HEK293 (cell line): ENCODE results near the gene PKIG.

Source experiments
- CTCF ChIA-PET: fragments of 350-600 bp; formaldehyde crosslinking; extraction: SDS; loops from one replicate; lab custom pipeline; 2021; ENCODE audit warnings: antibody characterized with exemption; lab: Yijun Ruan, JAX
- POLR2A ChIA-PET: fragments of 300-600 bp; formaldehyde crosslinking; extraction: SDS; loops from one replicate; lab custom pipeline; 2020; ENCODE audit warnings: antibody characterized with exemption, inconsistent platforms; lab: Yijun Ruan, JAX
- H3K27ac ChIP-seq: fragments of 200-500 bp; sonication (Bioruptor generic); 2 replicates; pipeline ENCODE4 v1.5.1; 2014; ENCODE audit warnings: low read depth, low read length, control low read depth, inconsistent platforms; ENCODE audit errors: extremely low read depth
- H3K36me3 ChIP-seq, 2 experiments: fragments of 200-500 bp in 1 of 2; sonication (Bioruptor generic) in 1 of 2; 1 replicate in 1 of 2; 2 replicates in 1 of 2; pipeline ENCODE4 v1.5.1; 2014 to 2017; ENCODE audit warnings: inconsistent platforms in 2 of 2, low read length in 2 of 2; ENCODE audit not compliant: control insufficient read depth in 2 of 2, insufficient read depth in 1 of 2
- H3K4me1 ChIP-seq: fragments of 200-500 bp; sonication (Bioruptor generic); 2 replicates; pipeline ENCODE4 v1.5.1; 2014; ENCODE audit warnings: mild to moderate bottlenecking, low read length, inconsistent platforms; ENCODE audit not compliant: control insufficient read depth, insufficient read depth
- H3K4me3 ChIP-seq: 2 replicates; pipeline ENCODE4 v1.5.1; 2011; ENCODE audit warnings: low read depth, mild to moderate bottlenecking, control low read depth, low read length, moderate library complexity
- H3K9me3 ChIP-seq: fragments of 200-500 bp; sonication (Bioruptor generic); 2 replicates; pipeline ENCODE4 v1.5.1; 2014; ENCODE audit warnings: low read depth, low read length, inconsistent platforms; ENCODE audit not compliant: control insufficient read depth, insufficient read depth
- FEZF1 ChIP-seq: fragments of 450-650 bp; formaldehyde crosslinking; IDR thresholded peaks from 2 replicates; pipeline ENCODE4 v1.5.1; 2016; ENCODE audit warnings: missing biosample characterization, missing genetic modification characterization
- SP7 ChIP-seq: fragments of 450-650 bp; formaldehyde crosslinking; IDR thresholded peaks from 2 replicates; pipeline ENCODE4 v1.5.1; 2016; ENCODE audit warnings: missing biosample characterization, missing genetic modification characterization
- ZBTB17 ChIP-seq: fragments of 450-650 bp; formaldehyde crosslinking; IDR thresholded peaks from 2 replicates; pipeline ENCODE4 v1.5.1; 2016; ENCODE audit warnings: missing biosample characterization, missing genetic modification characterization
- ZBTB6 ChIP-seq: fragments of 450-650 bp; formaldehyde crosslinking; IDR thresholded peaks from 2 replicates; pipeline ENCODE4 v1.5.1; 2017; ENCODE audit warnings: missing biosample characterization, missing genetic modification characterization
- ZNF121 ChIP-seq: fragments of 450-650 bp; formaldehyde crosslinking; IDR thresholded peaks from 2 replicates; pipeline ENCODE4 v1.5.1; 2016; ENCODE audit warnings: missing biosample characterization, missing genetic modification characterization
- ZNF302 ChIP-seq: fragments of 450-650 bp; formaldehyde crosslinking; IDR thresholded peaks from 2 replicates; pipeline ENCODE4 v1.5.1; 2016; ENCODE audit warnings: missing biosample characterization, missing genetic modification characterization, low read depth
- ZNF362 ChIP-seq: fragments of 450-650 bp; formaldehyde crosslinking; IDR thresholded peaks from 2 replicates; pipeline ENCODE4 v1.5.1; 2016; ENCODE audit warnings: missing biosample characterization, missing genetic modification characterization
- ZNF521 ChIP-seq: fragments of 450-650 bp; formaldehyde crosslinking; IDR thresholded peaks from 2 replicates; pipeline ENCODE4 v1.5.1; 2017; ENCODE audit warnings: missing biosample characterization, mild to moderate bottlenecking, missing genetic modification characterization
- ZNF548 ChIP-seq: fragments of 450-650 bp; formaldehyde crosslinking; IDR thresholded peaks from 2 replicates; pipeline ENCODE4 v1.5.1; 2016; ENCODE audit warnings: missing biosample characterization, missing genetic modification characterization
- ZNF624 ChIP-seq: fragments of 450-650 bp; formaldehyde crosslinking; IDR thresholded peaks from 2 replicates; pipeline ENCODE4 v1.5.1; 2017; ENCODE audit warnings: missing biosample characterization, missing genetic modification characterization
- ZNF654 ChIP-seq: fragments of 450-650 bp; formaldehyde crosslinking; IDR thresholded peaks from 2 replicates; pipeline ENCODE4 v1.5.1; 2016; ENCODE audit warnings: low read depth, missing biosample characterization, missing genetic modification characterization
- ZNF660 ChIP-seq: fragments of 450-650 bp; IDR thresholded peaks from 2 replicates; pipeline ENCODE4 v1.5.1; 2018; ENCODE audit warnings: missing biosample characterization, mild to moderate bottlenecking, missing genetic modification characterization
- TF ChIP-seq, protein P1 (sequence below): fragments of 450-650 bp; IDR thresholded peaks from 2 replicates; pipeline ENCODE4 v1.5.1; 2018; ENCODE audit warnings: missing biosample characterization, missing genetic modification characterization
- TF ChIP-seq, protein P2 (sequence below): fragments of 450-650 bp; formaldehyde crosslinking; IDR thresholded peaks from 2 replicates; pipeline ENCODE4 v1.5.1; 2016; ENCODE audit warnings: missing biosample characterization, missing genetic modification characterization
- TF ChIP-seq, protein P3 (sequence below): fragments of 450-650 bp; formaldehyde crosslinking; IDR thresholded peaks from 2 replicates; pipeline ENCODE4 v1.5.1; 2016; ENCODE audit warnings: missing biosample characterization, missing genetic modification characterization
- TF ChIP-seq, protein P4 (sequence below): fragments of 450-650 bp; formaldehyde crosslinking; IDR thresholded peaks from 2 replicates; pipeline ENCODE4 v1.5.1; 2016; ENCODE audit warnings: missing biosample characterization, missing genetic modification characterization
- TF ChIP-seq, protein P5 (sequence below): fragments of 450-650 bp; formaldehyde crosslinking; IDR thresholded peaks from 2 replicates; pipeline ENCODE4 v1.5.1; 2017; ENCODE audit warnings: missing biosample characterization, mild to moderate bottlenecking, missing genetic modification characterization, moderate library complexity
- TF ChIP-seq, protein P6 (sequence below): fragments of 450-650 bp; formaldehyde crosslinking; IDR thresholded peaks from 2 replicates; pipeline ENCODE4 v1.5.1; 2017; ENCODE audit warnings: missing biosample characterization, missing genetic modification characterization

Gene PKIG

GRCh38 chr20:44561876-44562275 is 20.5 kb upstream of the PKIG start:
- POLR2A ChIA-PET: interaction anchor here (0.6 kb wide), 1 partner anchor 43 kb away, joined by 14 read pairs; no protein-coding TSS in a partner anchor

GRCh38 chr20:44566018-44566417 is 16.4 kb upstream of the PKIG start:
- no peaks in the 10 kb centered on the region for H3K36me3 ChIP-seq
- ChIA-PET POLR2A (no interaction called here), CTCF (no interaction called here)
- H3K9me3 ChIP-seq: no peaks in the 10 kb centered on the region
- no peak overlapping the region for H3K4me3 ChIP-seq
- H3K27ac ChIP-seq: no peak overlapping the region
- no peaks in the 10 kb centered on the region for H3K4me1 ChIP-seq
- TF ChIP-seq, protein P1, sequence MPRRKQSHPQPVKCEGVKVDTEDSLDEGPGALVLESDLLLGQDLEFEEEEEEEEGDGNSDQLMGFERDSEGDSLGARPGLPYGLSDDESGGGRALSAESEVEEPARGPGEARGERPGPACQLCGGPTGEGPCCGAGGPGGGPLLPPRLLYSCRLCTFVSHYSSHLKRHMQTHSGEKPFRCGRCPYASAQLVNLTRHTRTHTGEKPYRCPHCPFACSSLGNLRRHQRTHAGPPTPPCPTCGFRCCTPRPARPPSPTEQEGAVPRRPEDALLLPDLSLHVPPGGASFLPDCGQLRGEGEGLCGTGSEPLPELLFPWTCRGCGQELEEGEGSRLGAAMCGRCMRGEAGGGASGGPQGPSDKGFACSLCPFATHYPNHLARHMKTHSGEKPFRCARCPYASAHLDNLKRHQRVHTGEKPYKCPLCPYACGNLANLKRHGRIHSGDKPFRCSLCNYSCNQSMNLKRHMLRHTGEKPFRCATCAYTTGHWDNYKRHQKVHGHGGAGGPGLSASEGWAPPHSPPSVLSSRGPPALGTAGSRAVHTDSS: no peak
- TF ChIP-seq ZBTB17 (tag by site-specific recombination) (no peak), ZNF521 (tag by site-specific recombination) (no peak), ZNF660 (tag by site-specific recombination) (no peak), FEZF1 (peak; percentile 30; the same call in 1 of the 2 replicates)
- TF ChIP-seq, protein P2, sequence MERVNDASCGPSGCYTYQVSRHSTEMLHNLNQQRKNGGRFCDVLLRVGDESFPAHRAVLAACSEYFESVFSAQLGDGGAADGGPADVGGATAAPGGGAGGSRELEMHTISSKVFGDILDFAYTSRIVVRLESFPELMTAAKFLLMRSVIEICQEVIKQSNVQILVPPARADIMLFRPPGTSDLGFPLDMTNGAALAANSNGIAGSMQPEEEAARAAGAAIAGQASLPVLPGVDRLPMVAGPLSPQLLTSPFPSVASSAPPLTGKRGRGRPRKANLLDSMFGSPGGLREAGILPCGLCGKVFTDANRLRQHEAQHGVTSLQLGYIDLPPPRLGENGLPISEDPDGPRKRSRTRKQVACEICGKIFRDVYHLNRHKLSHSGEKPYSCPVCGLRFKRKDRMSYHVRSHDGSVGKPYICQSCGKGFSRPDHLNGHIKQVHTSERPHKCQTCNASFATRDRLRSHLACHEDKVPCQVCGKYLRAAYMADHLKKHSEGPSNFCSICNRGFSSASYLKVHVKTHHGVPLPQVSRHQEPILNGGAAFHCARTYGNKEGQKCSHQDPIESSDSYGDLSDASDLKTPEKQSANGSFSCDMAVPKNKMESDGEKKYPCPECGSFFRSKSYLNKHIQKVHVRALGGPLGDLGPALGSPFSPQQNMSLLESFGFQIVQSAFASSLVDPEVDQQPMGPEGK (tag by site-specific recombination): no peak
- TF ChIP-seq, protein P3, sequence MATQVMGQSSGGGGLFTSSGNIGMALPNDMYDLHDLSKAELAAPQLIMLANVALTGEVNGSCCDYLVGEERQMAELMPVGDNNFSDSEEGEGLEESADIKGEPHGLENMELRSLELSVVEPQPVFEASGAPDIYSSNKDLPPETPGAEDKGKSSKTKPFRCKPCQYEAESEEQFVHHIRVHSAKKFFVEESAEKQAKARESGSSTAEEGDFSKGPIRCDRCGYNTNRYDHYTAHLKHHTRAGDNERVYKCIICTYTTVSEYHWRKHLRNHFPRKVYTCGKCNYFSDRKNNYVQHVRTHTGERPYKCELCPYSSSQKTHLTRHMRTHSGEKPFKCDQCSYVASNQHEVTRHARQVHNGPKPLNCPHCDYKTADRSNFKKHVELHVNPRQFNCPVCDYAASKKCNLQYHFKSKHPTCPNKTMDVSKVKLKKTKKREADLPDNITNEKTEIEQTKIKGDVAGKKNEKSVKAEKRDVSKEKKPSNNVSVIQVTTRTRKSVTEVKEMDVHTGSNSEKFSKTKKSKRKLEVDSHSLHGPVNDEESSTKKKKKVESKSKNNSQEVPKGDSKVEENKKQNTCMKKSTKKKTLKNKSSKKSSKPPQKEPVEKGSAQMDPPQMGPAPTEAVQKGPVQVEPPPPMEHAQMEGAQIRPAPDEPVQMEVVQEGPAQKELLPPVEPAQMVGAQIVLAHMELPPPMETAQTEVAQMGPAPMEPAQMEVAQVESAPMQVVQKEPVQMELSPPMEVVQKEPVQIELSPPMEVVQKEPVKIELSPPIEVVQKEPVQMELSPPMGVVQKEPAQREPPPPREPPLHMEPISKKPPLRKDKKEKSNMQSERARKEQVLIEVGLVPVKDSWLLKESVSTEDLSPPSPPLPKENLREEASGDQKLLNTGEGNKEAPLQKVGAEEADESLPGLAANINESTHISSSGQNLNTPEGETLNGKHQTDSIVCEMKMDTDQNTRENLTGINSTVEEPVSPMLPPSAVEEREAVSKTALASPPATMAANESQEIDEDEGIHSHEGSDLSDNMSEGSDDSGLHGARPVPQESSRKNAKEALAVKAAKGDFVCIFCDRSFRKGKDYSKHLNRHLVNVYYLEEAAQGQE: no peak
- TF ChIP-seq, protein P4, sequence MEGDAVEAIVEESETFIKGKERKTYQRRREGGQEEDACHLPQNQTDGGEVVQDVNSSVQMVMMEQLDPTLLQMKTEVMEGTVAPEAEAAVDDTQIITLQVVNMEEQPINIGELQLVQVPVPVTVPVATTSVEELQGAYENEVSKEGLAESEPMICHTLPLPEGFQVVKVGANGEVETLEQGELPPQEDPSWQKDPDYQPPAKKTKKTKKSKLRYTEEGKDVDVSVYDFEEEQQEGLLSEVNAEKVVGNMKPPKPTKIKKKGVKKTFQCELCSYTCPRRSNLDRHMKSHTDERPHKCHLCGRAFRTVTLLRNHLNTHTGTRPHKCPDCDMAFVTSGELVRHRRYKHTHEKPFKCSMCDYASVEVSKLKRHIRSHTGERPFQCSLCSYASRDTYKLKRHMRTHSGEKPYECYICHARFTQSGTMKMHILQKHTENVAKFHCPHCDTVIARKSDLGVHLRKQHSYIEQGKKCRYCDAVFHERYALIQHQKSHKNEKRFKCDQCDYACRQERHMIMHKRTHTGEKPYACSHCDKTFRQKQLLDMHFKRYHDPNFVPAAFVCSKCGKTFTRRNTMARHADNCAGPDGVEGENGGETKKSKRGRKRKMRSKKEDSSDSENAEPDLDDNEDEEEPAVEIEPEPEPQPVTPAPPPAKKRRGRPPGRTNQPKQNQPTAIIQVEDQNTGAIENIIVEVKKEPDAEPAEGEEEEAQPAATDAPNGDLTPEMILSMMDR (tag by site-specific recombination): no peak
- TF ChIP-seq, protein P5, sequence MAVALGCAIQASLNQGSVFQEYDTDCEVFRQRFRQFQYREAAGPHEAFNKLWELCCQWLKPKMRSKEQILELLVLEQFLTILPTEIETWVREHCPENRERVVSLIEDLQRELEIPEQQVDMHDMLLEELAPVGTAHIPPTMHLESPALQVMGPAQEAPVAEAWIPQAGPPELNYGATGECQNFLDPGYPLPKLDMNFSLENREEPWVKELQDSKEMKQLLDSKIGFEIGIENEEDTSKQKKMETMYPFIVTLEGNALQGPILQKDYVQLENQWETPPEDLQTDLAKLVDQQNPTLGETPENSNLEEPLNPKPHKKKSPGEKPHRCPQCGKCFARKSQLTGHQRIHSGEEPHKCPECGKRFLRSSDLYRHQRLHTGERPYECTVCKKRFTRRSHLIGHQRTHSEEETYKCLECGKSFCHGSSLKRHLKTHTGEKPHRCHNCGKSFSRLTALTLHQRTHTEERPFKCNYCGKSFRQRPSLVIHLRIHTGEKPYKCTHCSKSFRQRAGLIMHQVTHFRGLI (tag by site-specific recombination): no peak
- TF ChIP-seq, protein P6, sequence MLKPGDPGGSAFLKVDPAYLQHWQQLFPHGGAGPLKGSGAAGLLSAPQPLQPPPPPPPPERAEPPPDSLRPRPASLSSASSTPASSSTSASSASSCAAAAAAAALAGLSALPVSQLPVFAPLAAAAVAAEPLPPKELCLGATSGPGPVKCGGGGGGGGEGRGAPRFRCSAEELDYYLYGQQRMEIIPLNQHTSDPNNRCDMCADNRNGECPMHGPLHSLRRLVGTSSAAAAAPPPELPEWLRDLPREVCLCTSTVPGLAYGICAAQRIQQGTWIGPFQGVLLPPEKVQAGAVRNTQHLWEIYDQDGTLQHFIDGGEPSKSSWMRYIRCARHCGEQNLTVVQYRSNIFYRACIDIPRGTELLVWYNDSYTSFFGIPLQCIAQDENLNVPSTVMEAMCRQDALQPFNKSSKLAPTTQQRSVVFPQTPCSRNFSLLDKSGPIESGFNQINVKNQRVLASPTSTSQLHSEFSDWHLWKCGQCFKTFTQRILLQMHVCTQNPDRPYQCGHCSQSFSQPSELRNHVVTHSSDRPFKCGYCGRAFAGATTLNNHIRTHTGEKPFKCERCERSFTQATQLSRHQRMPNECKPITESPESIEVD (tag by site-specific recombination): peak; percentile 65

More at GRCh38 chr20:44561876-44562275, 20.5 kb upstream of the PKIG start:
- no peak overlapping the region for H3K4me3 ChIP-seq
- no peak overlapping the region for H3K27ac ChIP-seq
- TF ChIP-seq ZNF654 (tag by site-specific recombination) (no peak), ZBTB6 (tag by site-specific recombination) (no peak), ZBTB17 (tag by site-specific recombination) (no peak), ZNF121 (tag by site-specific recombination) (peak; percentile 67), ZNF548 (tag by site-specific recombination) (no peak), SP7 (tag by site-specific recombination) (no peak), ZNF302 (tag by site-specific recombination) (no peak), ZNF624 (tag by site-specific recombination) (no peak), ZNF362 (tag by site-specific recombination) (no peak)
- CTCF ChIA-PET: no interaction called here
- no peaks in the 10 kb centered on the region for H3K9me3 ChIP-seq
- H3K36me3 ChIP-seq: no peaks in the 10 kb centered on the region
- no peaks in the 10 kb centered on the region for H3K4me1 ChIP-seq
